ENCODE results near the gene NSMCE3.

The NSMCE3 gene

DNA sequence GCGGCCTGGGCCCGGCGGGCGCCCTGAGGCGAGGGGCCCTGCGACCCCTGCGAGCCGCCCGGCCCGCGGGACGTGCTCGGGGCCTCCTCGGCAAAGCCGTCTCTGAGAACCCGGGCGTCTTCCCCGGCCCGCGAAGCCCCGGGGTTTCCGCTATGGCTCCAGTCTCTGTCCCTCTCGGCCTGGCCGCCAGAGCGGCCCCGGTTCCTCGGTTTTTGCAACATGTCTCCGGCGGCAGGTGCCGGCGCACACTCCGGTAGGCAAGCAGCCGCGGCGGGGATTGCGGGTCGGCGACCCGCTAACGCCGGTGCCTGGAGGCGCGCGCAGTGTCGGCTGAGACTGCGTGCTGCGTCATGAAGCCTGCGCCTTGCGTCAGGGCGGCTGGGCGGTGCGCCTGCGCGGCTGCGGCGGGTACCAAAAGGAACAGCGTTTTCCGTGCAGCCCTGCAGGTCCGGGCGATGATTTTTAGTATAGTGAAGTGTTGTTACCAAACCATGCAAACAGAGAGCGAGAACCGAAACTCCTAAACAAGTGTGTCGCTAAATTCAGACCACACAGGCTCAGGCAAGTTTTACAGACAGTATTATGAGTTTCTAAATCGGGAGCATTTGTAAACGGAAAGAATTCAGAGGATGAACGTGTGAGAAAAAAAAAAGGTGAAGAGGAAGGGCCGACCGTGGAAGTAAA lies at the start of gene NSMCE3:
Gene NSMCE3, minus strand, starts transcription at position 338 of the 684 bp plus-strand sequence. Its CDS starts 117 bp downstream, at position 221.
- DNase-seq, result peak; percentile 94

DNA sequence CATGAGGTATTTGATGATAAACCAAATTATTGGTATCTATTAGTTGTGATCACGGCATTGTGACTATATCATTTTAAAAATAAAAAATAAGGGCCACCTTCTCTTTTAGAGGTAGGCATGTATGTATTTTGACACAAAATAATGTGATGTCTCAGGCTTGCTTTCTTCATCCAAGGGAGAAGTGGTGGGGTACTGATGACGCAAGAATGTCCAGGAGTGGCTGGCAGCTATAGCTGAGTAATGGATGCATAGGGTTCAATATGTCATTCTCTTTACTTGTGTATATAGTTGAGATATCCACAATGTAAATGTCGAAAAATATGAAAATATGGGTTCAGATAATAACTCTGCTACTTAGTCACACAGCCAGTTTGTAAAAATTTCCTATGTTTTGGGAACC lies 46.8 kb upstream of the NSMCE3 start:
- DNase-seq, result no peak

DNA sequence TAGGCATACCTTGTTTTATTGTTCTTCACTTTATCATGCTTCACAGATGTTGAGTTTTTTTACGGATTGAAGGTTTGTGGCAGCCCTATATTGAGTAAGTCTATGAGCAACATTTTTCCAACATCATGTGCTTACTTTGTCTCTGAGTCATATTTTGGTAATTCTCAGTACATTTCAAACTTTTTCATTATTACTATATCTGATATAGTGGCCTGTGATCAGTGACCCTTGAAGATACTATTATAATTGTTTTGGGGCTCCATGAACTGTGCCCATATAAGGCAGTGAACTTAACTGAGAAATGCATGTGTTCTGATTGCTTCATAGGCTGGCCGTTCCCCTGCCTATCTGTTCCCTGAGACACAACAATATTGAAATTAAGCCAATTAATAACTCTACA lies 42.8 kb upstream of the NSMCE3 start:
- DNase-seq, result no peak

DNA sequence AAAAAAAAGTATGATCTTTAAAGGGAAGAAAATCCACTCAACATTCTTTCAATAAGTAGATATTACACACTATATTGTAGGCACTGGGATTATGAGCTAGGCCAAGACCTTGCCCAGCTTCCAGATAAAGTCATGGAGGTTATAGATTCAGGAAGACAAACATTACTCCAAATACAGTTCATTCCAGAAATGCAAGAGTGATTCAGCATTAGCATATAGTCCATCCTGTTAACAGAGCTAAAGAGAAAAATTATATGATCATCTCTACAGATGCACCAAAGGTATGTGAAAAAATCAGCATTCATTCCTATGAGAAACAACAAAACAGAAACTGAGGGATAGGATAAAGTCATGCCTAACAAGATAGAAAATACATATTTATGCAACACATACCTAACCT lies 42.1 kb upstream of the NSMCE3 start:
- no peak for DNase-seq

DNA sequence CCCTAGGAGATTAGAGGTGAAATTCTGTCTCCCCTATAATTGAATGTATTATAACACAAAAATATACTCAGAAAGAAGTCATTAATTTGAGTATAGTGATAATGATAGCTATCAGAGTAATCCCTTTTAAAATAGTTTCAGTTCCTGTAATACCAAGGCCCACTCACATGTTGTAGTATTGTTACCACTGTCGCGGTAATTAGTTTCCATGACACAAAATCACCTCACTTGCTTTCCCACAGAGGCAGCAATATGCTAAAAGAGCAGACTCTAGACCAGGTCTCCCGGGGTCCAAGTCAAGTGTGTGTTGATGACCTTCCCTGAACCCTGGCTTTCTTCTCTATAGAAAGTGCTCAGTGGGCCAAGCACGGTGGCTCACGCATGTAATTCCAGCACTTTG lies 39.5 kb upstream of the NSMCE3 start:
- no peak for DNase-seq

DNA sequence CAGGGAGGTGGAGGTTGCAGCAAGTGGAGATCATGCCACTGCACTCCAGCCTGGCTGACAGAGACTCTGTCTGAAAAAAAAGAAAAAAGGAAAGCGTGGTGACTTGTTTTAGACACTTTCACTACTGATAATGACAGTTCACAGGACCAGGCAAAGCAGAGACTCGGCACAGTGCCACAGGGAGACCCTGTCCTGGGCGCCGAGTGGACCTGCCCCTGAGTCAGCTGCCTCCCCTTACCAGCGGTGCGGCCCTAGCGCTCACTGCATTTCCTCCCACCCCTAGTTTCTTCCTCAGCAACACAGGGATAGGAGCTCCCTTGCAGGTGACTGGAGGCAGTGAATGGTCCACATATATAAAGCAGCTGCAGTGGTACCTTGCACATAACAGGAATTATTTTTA lies 38.7 kb upstream of the NSMCE3 start:
- DNase-seq, result no peak

DNA sequence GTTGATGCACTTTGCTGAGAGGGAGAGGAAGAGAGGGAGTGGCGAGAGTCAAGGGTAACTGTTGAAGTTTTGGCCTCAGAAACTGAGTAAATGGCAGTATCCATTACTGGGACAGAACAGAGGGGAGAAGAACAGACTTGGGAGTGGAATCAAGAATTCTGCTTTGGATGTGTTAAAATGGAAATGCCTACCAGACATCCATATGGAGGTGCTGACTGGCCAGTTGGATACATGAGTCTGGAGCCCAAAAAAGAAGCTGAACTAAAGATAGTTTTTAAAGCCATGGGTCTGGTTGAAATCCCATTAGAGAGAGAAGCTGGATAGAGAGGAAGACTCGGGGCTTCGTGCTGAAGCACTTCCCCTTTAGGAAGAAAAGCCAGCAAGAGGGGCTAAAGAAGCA lies 35.9 kb upstream of the NSMCE3 start:
- no peak for DNase-seq

DNA sequence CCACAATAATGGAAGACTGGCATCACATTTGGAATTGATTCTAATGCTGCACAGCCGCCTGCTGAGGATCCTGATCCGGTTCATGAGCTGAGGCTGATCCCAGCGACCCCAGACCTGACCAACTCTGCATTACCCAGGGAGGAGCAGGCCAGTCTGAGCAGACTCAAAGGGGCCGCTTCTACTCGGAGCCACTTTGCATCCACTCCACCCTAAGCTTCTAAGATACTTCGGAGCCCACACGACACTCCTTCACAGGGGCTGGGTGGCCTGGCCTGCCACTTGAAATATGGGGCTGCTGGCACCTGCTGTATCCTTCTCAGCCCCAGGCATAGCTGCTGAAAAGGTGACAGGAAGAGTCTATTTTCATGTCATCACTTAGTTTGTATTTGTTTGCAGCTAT lies 33.2 kb upstream of the NSMCE3 start:
- DNase-seq, result no peak

DNA sequence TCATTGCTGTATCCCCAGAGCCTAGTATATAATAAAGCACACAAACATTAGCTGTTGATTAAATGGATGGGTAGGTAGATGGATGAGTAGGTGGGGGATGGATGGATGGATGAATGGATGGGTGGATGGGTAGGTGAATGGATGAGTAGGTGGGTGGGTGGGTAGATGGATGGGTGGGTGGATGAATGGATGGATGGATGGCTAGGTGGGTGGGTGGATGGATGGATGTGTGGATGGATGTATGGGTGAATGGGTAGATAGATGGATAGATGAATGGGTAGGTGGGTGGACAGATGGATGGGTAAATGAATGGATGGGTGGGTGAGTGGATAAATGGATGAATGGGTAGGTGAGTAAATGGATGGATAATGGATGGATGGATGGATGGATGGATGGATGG lies 30.2 kb upstream of the NSMCE3 start:
- no peak for DNase-seq

DNA sequence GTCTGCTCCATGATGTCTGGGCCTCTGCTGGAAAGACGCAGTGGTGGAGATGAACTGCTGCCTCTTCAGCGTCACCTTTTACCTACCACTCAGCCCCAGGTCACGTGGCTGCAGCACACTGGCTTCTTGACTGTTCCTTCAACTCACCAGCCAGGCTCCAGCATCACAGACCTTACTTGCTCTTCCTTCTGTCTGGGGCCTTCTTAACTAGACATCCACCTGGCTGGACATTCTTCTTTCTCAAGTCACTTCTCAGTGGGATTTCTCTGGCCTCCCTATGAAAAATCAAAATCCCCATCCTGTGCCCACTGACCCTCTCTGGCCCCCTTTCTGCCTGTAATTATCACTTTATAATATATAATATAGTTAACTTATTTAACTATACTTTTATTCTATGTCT lies 29.7 kb upstream of the NSMCE3 start:
- no peak for DNase-seq

DNA sequence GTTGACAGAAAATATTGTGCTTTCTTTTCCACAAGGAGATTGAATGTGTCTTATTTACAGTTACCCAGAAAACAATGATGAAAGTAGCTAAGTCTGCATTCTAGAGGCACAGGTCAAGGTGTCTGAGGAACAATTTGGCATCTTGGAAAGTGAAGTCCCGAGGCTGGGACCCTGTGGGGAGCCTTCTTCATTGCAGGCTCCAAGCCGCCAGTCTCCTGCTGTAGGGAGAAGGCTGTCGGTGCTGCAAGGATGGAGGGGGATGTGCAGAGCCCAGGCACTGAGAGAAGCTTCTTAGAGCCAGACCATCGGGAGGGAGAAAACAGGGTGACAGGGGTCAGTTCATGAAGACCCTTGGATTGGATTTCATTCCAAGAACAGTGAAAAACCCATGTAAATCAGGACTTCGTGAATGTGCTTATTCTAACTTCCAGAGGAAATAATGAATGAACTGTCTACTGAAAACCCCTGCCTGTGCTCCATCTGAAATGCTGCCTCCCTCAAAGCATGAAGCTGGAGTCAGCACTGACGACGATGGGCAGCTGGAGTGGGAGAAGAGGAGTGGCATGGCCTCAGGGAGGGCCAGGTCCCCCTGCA lies 25.2 kb upstream of the NSMCE3 start:
- no peak for DNase-seq

DNA sequence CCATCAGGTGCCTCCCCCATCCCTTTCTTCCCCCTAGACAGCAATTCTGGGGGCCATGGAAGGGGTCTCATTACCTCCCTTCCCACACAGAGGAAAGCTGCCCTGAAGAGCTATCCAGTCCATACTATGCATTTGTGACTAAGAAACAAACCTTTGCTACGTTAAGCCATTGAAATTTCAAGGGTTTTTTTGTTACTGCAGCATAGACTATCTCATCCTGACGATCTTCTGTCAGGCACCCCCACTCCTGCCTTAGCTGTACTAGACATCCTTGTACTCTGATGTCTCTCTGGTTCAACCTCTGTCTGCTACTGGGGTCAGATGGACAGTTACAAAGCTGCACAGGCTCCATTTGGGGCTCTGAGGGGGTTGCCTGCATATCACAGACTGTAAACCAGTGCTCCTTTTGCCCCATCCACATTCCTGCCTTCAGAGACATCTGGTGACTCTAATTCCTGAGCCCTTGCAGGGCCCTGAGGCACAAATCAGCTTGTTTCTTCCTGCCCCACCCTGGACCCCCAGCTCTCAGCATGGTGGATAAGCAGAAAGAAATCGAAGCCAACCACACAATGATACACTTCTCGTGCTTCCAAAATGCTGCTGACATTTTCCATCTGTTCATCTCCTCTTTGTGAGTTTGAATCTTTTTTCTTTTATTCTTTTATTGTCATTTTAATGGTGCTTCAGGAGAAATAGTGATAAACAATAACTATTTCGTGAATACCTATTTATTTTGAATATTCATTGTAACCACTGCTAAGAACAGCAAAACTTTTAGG lies 21.6 kb upstream of the NSMCE3 start:
- DNase-seq, result no peak

DNA sequence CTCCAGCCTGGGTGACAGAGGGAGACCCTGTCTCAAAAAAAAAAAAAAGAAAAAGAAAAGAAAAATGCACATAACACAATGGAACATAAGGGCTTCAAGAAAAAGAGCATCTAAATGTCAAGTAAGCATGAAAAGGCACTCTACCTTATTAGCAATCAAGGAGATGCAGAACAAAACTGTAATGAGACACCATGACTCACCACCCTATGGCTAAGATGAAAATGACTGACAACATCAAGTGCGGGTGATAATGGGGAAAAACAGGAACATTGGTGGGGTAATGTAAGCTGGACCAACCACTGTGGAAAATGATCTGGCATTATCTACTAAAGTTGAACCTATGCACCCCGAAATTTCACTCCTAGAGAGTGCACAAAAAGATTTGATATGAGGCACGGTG lies 19.6 kb upstream of the NSMCE3 start:
- no peak for DNase-seq

DNA sequence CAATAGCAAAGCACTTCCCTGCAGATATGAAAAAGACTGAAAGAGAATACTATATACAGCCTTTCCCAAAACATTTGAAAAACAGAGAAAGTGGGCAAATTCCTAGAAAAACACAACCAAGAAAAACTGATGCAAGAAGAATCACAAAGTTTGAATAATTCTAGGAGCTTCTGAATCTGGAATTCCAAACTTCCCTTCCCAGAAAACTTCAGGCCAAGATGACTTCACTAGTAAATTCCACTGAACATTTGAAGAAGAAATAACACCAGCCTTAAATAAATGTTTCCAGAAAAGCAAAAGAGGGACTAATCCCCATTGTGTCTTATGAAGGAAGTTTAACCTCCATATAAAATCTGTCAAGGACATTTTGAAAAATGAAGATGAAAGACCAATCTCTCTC lies 15.8 kb upstream of the NSMCE3 start:
- DNase-seq, result no peak

DNA sequence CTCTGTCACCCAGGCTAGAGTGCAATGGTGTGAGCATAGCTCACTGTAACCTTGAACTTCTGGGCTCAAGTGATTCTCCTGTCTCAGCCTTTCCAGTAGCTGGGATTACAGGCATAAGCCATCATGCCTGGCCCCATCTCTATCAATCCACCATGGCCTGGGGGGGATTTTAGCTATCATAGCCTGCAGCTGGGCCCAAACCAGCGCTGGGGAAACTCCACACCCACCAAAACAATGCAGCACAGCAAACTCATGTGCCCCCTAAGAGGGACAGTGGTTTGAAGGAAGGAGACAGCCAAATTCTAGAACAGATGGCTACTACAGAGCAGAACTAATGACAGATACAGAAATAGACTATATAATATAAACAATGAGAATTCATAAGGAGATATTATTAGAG lies 13.8 kb upstream of the NSMCE3 start:
- DNase-seq, result no peak

DNA sequence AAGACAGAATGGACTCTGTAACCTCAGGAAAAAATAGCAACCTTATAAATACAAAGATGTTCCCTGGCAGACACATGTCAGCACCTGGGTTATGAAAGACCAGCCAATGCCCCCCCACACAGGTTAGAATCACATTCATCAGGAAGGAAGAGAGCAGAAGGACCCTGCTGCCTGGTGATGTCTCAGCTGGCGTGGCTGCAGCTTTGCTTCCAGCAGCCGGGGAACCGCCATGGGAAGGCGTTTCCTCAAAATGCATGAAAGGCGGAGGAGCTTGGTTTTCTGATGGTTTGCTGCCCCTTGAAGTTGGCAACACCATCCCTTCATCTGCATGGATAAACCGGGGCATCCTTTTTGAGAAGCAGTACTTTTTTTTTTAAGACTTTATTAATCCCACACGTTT lies 10.9 kb upstream of the NSMCE3 start:
- DNase-seq, result no peak

DNA sequence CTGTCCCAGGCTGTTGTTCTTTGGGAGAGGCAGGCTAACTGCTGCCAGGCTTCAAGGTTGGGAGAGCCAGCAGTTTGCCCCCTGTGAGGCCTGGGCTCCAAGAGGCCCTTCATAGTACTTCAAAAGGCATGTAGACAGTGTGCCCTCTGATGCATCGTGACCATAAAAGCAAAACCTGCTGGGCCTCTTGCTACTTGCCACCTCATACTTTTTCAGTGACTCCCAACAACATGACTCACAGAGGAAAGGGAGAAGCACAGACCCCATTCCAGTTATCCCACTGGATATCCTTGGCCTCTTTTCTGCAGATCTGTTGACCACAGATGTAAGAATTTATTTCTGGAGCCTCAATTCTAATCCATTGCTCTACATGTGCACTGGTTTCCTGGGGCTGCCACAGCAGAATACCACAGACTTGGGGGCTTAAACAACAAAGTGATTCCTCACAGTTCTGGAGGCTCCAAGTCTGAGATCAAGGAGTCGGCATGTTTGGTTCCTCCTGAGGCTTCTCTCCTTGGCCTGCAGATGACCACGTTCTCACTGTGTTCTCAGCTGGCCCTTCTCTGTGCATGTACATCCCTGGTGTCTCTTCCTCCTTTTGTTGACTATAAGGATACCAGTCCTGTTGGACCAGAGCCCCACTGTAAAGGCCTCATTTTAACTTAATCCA lies 8.9 kb upstream of the NSMCE3 start:
- no peak for DNase-seq

DNA sequence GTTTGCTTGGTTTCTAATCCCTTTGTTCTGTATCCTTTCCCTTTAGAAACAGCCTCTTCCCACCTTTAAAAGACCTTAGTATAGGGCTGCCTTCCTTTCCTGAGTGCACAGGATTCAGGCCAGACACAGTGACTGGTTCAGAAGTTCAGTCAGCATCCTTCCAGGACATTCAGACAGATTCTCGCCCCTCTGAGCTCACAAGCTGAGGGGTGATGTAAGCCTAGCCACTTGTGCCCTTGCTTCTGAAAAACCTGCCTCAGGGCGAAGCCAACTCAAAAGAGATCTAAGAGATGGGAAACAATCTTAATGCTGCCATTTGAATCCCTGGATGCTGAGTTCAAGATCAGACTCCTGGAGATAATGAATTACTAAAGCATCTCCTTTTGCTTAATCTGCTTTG lies 6.7 kb upstream of the NSMCE3 start:
- DNase-seq, result no peak

DNA sequence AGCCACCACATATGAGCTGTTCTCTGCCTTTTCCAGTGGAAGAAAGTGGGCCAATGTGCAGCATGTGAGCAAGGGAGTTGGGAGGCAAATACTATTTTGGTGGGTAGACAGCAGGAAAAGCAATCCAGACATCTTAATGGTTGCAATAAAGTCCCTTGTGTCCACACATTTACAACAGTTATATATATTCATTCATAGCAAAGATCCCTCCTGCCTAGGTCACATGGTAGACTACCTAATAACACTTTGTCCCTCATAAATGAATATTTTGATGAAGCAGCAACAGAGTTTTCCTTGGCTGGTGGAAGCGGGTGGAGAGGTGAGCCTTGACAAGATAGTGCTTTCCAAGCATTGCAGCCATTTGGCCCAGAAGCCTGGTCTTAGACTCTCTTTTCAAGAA lies 6.2 kb upstream of the NSMCE3 start:
- no peak for DNase-seq

DNA sequence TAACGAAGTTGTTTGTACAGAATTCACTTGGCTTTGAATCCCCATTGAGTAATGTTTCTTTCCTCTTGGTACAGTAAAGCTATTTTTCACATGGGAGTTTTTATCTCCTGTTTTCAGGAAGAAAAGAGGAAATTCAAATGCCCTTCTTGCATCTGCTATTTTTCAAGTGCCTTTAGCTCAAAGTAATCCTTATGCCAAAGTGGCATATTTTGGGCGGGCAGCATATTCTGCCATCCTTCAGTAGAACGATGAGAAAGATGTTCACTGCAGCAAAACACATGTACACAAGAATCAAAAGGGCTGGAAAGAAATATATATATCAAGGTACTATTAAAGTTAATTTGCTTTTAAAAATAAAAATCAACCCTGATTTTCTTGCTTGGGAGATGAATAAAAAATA lies 5.3 kb upstream of the NSMCE3 start:
- no peak for DNase-seq

DNA sequence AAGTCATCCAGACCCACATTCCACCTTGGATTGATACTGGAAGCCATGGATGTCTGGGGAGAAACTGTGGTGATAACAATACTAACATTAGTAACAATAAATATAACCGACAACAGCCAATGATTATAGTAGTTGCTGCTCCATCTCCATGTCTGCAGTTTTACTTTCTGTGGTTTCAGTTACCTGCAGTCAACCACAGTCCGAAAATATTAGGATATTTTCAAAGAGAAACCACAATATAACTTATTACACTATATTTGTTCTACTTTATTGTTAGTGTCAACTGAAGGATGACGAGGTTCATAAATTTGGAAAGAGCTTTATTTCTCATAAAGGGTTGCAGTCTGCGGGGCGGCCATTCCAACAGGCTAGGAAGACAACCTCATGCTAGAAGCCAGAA lies 2.6 kb upstream of the NSMCE3 start:
- no peak for DNase-seq

DNA sequence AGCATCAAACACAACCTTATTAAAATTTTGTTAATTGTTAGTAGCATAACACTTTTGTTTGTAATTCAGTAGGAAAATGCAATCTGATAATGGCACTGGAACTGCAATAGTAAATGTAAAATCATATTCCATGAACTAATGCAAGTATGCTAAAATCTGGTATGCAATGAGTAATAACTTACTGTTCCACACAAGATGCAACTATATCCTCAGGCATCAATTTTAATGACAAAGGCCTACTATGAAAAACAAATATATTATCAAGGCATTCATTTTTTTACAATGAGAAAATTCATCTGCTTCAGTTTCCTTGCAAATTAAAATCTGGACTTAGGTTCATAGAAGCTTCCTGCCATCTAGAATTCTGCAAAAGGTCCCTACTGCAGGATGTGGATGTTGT lies 1.4 kb upstream of the NSMCE3 start:
- DNase-seq, result no peak

DNA sequence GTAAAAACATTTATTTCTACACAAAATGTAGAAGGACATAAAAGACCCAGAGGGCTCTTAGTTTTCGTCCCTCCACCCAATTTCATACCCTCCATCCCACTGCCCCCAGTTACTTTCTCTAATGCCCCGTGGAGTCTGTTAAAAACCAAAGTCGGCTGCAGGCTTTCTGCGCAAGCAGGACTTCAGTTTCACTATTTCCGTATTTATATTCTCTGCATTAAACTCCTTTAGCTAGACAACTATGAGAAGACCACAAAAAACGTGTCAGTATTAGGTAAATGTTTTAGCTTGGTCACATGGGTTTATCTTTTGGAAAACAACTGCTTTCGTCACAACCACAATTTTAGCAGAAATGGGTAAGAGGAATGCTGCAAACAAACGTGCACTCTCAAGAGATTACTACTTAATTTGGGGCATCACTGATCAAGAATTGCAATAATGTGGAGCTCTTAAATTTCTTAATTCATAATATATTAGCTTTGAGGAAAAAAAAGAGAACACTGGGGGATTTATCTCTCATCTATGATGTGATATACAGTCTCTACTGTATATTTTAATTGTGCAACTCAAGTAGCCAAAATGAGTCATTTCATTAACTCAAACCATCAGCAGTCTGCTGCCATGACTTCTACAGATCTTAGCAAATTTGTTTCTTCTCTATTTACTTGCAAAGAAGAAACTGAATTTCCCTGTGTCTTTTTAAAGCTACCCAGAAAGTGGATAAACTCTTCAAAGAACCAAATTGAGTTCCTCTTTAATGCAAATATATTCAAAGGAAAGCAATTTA lies 740 bp upstream of the NSMCE3 start:
- DNase-seq, result peak; percentile 63
